ENCODE data around the gene LOXHD1. TPM values are rescaled to one million over a fixed set of nuclear protein-coding genes. Genes with fewer than 3 reads are reported as not detected.

LOXHD1 gene
- total RNA-seq, 2 donors from 2014 or later = 0.11 TPM; not detected in 1

DNA sequence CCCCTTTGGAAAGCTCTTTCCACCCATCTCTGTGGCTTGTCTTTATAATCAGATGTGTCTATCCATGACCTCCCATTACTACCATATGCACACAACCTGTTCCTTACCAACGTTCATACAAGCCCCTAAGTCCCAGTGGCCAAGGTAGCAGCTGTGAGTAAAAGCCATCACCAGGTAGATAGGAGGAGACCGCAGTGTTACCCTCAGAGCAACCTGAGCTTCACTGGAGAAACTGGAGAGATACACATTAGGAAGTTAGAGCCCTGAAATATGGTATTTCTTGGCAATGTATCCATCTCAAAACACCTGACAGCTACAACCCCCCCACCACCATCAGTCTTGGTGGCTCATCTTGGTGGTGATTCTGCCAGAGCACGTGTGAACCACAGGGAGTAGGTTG lies 26.0 kb downstream of the LOXHD1 start:
- no peak for DNase-seq (ENCODE audit: low spot score)
- Histone ChIP-seq H3K27me3 (no peaks in the 10 kb centered on the region), H3K4me1 (no peaks in the 10 kb centered on the region), H3K27ac (no peak overlapping the region), H3K36me3 (no peaks in the 10 kb centered on the region), H3K9me3 (no peaks in the 10 kb centered on the region), H3K4me3 (no peak overlapping the region)
- TF ChIP-seq, protein P1, sequence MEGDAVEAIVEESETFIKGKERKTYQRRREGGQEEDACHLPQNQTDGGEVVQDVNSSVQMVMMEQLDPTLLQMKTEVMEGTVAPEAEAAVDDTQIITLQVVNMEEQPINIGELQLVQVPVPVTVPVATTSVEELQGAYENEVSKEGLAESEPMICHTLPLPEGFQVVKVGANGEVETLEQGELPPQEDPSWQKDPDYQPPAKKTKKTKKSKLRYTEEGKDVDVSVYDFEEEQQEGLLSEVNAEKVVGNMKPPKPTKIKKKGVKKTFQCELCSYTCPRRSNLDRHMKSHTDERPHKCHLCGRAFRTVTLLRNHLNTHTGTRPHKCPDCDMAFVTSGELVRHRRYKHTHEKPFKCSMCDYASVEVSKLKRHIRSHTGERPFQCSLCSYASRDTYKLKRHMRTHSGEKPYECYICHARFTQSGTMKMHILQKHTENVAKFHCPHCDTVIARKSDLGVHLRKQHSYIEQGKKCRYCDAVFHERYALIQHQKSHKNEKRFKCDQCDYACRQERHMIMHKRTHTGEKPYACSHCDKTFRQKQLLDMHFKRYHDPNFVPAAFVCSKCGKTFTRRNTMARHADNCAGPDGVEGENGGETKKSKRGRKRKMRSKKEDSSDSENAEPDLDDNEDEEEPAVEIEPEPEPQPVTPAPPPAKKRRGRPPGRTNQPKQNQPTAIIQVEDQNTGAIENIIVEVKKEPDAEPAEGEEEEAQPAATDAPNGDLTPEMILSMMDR (IDR thresholded peaks at IDR 0.05) = no peak

- no peaks in the 10 kb centered on the region for H3K27me3 ChIP-seq
- H3K27ac ChIP-seq = no peak overlapping the region
- DNase-seq (ENCODE audit: low spot score) = peak; percentile 44
- TF ChIP-seq, protein P1 (IDR thresholded peaks at IDR 0.05) = no peak
- H3K4me3 ChIP-seq = no peak overlapping the region
- no peaks in the 10 kb centered on the region for H3K9me3 ChIP-seq
- no peaks in the 10 kb centered on the region for H3K36me3 ChIP-seq
- no peaks in the 10 kb centered on the region for H3K4me1 ChIP-seq
These were observed 26.9 kb downstream of the LOXHD1 start for GRCh38 chr18:46630160-46630559.

- TF ChIP-seq, protein P1 (IDR thresholded peaks at IDR 0.05) = no peak
- peak; percentile 16 for DNase-seq (ENCODE audit: low spot score)
- H3K27ac ChIP-seq = no peak overlapping the region
- H3K9me3 ChIP-seq = no peaks in the 10 kb centered on the region
- H3K36me3 ChIP-seq = no peaks in the 10 kb centered on the region
- no peaks in the 10 kb centered on the region for H3K4me1 ChIP-seq
- no peak overlapping the region for H3K4me3 ChIP-seq
- no peaks in the 10 kb centered on the region for H3K27me3 ChIP-seq
These were observed 27.7 kb downstream of the LOXHD1 start for GRCh38 chr18:46629361-46629760.

- no peak for DNase-seq (ENCODE audit: low spot score)
These were observed 28.8 kb downstream of the LOXHD1 start for GRCh38 chr18:46628206-46628605.

GRCh38 chr18:46627136-46627535 lies 29.9 kb downstream of the LOXHD1 start:
- no peaks in the 10 kb centered on the region for H3K27me3 ChIP-seq
- no peaks in the 10 kb centered on the region for H3K36me3 ChIP-seq
- H3K4me3 ChIP-seq = no peak overlapping the region
- peak; percentile 38 for DNase-seq (ENCODE audit: low spot score)
- H3K4me1 ChIP-seq = peaks cover 0 to 12% of the 10 kb centered on the region in 2 donors
- H3K9me3 ChIP-seq = no peaks in the 10 kb centered on the region
- no peak overlapping the region for H3K27ac ChIP-seq
- TF ChIP-seq, protein P1 (IDR thresholded peaks at IDR 0.05) = no peak

More at GRCh38 chr18:46628206-46628605, 28.8 kb downstream of the LOXHD1 start:
- Histone ChIP-seq H3K27ac (no peak overlapping the region), H3K4me1 (peaks cover 0 to 11% of the 10 kb centered on the region in 2 donors), H3K9me3 (no peaks in the 10 kb centered on the region), H3K36me3 (no peaks in the 10 kb centered on the region), H3K4me3 (no peak overlapping the region), H3K27me3 (no peaks in the 10 kb centered on the region)
- TF ChIP-seq, protein P1 (IDR thresholded peaks at IDR 0.05) = no peak

GRCh38 chr18:46625069-46625468 lies 32.0 kb downstream of the LOXHD1 start:
- H3K9me3 ChIP-seq = no peaks in the 10 kb centered on the region
- H3K27me3 ChIP-seq = no peaks in the 10 kb centered on the region
- no peak overlapping the region for H3K27ac ChIP-seq
- H3K4me3 ChIP-seq = no peak overlapping the region
- TF ChIP-seq, protein P1 (IDR thresholded peaks at IDR 0.05) = no peak
- no peaks in the 10 kb centered on the region for H3K36me3 ChIP-seq
- DNase-seq (ENCODE audit: low spot score) = peak; percentile 36
- peaks cover 0 to 12% of the 10 kb centered on the region in 2 donors for H3K4me1 ChIP-seq
